ENCODE measurements around the gene GPRC5A. TPM values are rescaled to one million over a fixed set of nuclear protein-coding genes. Genes with fewer than 3 reads are reported as not detected.

The GPRC5A gene
- total and polyA plus RNA-seq, 2 of the 13 experiments (the other 11 are each of a cell fraction or from before 2014, with no cell fraction given), result 0.27 to 3.0 TPM

- TF ChIP-seq, protein P1, sequence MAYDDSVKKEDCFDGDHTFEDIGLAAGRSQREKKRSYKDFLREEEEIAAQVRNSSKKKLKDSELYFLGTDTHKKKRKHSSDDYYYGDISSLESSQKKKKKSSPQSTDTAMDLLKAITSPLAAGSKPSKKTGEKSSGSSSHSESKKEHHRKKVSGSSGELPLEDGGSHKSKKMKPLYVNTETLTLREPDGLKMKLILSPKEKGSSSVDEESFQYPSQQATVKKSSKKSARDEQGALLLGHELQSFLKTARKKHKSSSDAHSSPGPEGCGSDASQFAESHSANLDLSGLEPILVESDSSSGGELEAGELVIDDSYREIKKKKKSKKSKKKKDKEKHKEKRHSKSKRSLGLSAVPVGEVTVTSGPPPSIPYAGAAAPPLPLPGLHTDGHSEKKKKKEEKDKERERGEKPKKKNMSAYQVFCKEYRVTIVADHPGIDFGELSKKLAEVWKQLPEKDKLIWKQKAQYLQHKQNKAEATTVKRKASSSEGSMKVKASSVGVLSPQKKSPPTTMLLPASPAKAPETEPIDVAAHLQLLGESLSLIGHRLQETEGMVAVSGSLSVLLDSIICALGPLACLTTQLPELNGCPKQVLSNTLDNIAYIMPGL (CRISPR knock-in tag; IDR thresholded peaks at IDR 0.05; ENCODE audit: borderline replicate concordance in 1 of 2, low read depth in 1 of 2), result peak in 1 of 2 experiments; percentile 77; a peak in 1 of 4 replicates
- TF ChIP-seq TMF1 (CRISPR knock-in tag; IDR thresholded peaks at IDR 0.05; ENCODE audit: low read depth), result no peak
- peak; percentile 28; the same call in 1 of the 2 replicates for TF ChIP-seq KDM5B (CRISPR knock-in tag; IDR thresholded peaks at IDR 0.05; ENCODE audit: borderline replicate concordance)
- TF ChIP-seq, protein P2, sequence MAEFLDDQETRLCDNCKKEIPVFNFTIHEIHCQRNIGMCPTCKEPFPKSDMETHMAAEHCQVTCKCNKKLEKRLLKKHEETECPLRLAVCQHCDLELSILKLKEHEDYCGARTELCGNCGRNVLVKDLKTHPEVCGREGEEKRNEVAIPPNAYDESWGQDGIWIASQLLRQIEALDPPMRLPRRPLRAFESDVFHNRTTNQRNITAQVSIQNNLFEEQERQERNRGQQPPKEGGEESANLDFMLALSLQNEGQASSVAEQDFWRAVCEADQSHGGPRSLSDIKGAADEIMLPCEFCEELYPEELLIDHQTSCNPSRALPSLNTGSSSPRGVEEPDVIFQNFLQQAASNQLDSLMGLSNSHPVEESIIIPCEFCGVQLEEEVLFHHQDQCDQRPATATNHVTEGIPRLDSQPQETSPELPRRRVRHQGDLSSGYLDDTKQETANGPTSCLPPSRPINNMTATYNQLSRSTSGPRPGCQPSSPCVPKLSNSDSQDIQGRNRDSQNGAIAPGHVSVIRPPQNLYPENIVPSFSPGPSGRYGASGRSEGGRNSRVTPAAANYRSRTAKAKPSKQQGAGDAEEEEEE (CRISPR knock-in tag; IDR thresholded peaks at IDR 0.05; ENCODE audit: borderline replicate concordance), result no peak
- TF ChIP-seq, protein P3, sequence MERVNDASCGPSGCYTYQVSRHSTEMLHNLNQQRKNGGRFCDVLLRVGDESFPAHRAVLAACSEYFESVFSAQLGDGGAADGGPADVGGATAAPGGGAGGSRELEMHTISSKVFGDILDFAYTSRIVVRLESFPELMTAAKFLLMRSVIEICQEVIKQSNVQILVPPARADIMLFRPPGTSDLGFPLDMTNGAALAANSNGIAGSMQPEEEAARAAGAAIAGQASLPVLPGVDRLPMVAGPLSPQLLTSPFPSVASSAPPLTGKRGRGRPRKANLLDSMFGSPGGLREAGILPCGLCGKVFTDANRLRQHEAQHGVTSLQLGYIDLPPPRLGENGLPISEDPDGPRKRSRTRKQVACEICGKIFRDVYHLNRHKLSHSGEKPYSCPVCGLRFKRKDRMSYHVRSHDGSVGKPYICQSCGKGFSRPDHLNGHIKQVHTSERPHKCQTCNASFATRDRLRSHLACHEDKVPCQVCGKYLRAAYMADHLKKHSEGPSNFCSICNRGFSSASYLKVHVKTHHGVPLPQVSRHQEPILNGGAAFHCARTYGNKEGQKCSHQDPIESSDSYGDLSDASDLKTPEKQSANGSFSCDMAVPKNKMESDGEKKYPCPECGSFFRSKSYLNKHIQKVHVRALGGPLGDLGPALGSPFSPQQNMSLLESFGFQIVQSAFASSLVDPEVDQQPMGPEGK (CRISPR knock-in tag; IDR thresholded peaks at IDR 0.05), result no peak
- 0 out of 2 replicates have a peak, but pooled peaks have one; percentile 45 for TF ChIP-seq ZNF761 (CRISPR knock-in tag; conservative IDR thresholded peaks at IDR 0.05)
- peak; percentile 54; the same call in 1 of the 2 replicates for TF ChIP-seq MYC (CRISPR knock-in tag; IDR thresholded peaks at IDR 0.05; ENCODE audit: borderline replicate concordance)
- no peak for TF ChIP-seq CERS6 (CRISPR knock-in tag; IDR thresholded peaks at IDR 0.05)
- peak; percentile 62 for TF ChIP-seq ERF (CRISPR knock-in tag; IDR thresholded peaks at IDR 0.05)
- no peak for TF ChIP-seq ZNF260 (CRISPR knock-in tag; IDR thresholded peaks at IDR 0.05; ENCODE audit: borderline replicate concordance, low read depth)
- TF ChIP-seq, protein P4, sequence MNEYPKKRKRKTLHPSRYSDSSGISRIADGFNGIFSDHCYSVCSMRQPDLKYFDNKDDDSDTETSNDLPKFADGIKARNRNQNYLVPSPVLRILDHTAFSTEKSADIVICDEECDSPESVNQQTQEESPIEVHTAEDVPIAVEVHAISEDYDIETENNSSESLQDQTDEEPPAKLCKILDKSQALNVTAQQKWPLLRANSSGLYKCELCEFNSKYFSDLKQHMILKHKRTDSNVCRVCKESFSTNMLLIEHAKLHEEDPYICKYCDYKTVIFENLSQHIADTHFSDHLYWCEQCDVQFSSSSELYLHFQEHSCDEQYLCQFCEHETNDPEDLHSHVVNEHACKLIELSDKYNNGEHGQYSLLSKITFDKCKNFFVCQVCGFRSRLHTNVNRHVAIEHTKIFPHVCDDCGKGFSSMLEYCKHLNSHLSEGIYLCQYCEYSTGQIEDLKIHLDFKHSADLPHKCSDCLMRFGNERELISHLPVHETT (CRISPR knock-in tag; conservative IDR thresholded peaks at IDR 0.05), result 0 out of 2 replicates have a peak, but pooled peaks have one; percentile 63
- TF ChIP-seq DDIT3 (CRISPR knock-in tag; IDR thresholded peaks at IDR 0.05), result no peak
- TF ChIP-seq, protein P5, sequence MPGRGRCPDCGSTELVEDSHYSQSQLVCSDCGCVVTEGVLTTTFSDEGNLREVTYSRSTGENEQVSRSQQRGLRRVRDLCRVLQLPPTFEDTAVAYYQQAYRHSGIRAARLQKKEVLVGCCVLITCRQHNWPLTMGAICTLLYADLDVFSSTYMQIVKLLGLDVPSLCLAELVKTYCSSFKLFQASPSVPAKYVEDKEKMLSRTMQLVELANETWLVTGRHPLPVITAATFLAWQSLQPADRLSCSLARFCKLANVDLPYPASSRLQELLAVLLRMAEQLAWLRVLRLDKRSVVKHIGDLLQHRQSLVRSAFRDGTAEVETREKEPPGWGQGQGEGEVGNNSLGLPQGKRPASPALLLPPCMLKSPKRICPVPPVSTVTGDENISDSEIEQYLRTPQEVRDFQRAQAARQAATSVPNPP (CRISPR knock-in tag; IDR thresholded peaks at IDR 0.05), result no peak
- TF ChIP-seq SIN3A (IDR thresholded peaks at IDR 0.05; ENCODE audit: borderline replicate concordance, low read depth, low read length), result 0 out of 2 replicates have a peak, but pooled peaks have one; percentile 25
- no peak for TF ChIP-seq TEAD2 (CRISPR knock-in tag; IDR thresholded peaks at IDR 0.05)
These were observed 36.1 kb downstream of the GPRC5A start (continued) for GRCh38 chr12:12927211-12928079.
